GM21723 (cell line): ENCODE measurements around the gene FMNL1.
"Not testable (repeated sequence)": the region's sequence is repeated elsewhere in the genome, so short reads cannot be mapped to it uniquely, and the experiment has no call there.

Source experiments
- ATAC-seq: cut with Tn5 transposase; IDR thresholded peaks from one replicate; pipeline ENCODE4 v1.9.1; 2021; ENCODE audit warnings: mild to moderate bottlenecking, moderate library complexity; ENCODE audit not compliant: unreplicated experiment

FMNL1 gene

GRCh38 chr17:45233423-45233924, 11.8 kb downstream of the FMNL1 start:
- no peak for ATAC-seq

DNA sequence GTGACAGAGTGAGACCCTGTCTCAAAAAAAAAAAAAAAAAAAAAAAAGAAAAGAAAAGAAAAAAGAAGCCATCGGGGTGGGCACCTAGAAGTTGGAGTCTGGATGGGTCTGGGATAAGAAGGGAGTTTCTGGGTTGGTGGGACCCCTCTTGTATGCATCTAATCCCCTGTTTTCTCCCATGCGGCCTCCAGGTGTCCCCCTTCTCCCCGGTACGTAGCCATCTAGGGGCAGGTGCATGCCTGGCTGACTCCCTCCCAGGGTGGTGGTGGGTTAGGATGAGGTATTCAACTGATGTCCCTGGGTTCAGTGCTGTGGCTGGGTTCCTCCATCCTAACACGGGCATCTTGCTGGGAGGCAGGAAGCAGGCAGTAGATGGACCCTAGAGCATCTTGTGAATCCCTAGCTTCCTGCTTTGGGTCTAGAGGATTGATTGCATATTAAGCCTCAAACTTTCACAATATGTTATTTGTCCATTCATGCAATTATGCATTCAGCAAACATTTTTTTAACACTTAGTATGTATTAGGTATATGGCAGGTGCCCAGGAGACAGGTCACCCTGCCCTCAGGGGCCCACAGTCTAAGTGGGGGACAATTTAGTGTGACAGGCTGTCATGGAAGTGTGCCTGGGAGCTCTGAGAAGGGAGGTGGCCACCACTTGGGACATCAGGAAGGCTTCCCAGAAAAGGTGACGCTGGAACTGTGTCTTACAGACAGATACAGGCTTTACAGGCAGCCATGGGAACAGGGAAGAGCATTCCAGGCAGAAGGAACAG, 13.1 kb downstream of the FMNL1 start:
- no peak for ATAC-seq

DNA sequence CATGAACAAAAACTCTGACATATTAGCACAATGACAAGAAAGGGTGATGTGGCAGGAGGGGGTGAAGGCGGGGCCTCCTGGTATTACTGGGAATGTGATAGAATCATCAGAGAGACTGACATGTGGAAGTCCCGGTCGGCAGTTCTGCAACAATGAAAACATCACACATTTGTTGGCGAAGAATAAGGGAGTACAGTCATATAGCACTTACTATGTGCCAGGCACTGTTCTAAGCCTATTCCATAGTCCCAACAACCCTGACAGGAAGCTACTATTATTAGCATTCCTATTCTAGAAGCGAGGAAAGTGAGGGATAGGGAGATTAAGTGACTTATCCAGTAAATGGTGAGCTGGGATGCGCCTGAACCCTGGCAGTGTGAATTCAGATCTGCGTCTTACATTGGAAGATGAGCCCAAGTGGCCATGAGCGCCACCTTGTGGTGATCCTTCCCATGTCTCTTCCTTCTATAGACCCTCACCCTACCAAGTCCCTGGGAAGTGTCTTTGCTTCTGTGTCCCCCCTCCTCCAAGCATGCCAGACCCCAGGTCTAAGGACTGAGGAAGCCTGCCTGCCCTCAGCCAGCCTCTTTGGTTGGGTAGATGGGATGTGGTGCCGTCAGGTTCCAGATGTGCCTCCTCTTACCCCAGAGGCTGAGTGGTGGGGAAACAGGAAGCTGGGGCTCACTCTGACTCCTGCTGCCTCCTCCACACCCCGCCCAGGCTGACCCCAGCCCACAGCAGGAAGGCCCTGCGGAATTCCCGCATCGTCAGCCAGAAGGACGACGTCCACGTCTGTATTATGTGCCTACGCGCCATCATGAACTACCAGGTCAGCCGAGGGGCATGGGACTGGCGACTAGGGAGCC, 14.0 kb downstream of the FMNL1 start:
- no peak for ATAC-seq

GRCh38 chr17:45236282-45236606, 14.6 kb downstream of the FMNL1 start:
- ATAC-seq = no peak

DNA sequence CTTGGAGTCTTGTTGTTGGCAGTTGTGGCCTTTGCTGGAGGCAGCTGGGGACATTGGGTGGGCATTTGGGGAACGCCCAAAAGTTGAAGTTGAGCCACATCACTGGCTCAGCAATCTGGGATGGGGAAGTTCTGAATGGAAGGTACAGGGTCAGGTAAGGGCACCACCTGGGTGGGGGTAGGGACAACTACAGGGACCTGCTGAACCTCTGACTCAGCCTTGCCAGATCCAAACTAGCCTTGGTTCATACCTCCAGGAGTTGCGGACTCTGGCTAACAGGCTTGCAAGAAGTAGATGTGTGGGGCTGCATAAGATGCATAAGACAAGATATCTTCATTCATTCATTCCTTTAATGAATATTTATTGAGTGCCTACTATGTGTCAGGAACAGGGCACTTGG, 16.0 kb downstream of the FMNL1 start:
- ATAC-seq = no peak

DNA sequence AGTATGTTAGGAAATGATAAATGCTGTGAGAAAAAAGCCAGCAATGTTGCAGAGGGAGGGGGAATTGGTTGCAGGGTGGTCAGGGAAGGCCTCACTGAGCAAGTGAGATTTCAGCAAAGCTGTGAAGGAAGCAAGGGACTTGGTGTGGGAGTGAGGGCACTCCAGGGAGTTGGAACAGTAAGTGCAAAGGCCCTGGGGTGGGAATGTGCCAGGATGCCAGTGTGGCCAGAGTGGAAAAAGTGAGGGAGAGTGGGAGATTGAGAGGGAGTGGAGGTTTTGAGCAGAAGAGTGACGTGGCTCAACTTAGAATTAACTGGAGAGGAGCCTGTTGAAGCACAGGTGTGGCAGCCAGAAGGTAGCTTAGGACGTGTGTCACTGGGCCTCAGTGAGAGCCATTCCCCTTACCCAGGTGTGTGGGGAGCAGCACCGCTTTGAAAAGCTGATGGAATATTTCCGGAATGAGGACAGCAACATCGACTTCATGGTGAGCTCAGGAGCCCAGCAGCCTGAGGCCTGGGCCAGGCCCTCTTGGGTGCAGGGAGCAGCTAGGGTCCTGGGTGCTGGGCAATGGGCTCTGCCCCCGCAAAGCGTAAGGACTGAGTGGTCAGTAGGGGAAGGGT, 16.6 kb downstream of the FMNL1 start:
- no peak for ATAC-seq

- no peak for ATAC-seq
These were observed 19.2 kb downstream of the FMNL1 start for GRCh38 chr17:45240905-45241327.

DNA sequence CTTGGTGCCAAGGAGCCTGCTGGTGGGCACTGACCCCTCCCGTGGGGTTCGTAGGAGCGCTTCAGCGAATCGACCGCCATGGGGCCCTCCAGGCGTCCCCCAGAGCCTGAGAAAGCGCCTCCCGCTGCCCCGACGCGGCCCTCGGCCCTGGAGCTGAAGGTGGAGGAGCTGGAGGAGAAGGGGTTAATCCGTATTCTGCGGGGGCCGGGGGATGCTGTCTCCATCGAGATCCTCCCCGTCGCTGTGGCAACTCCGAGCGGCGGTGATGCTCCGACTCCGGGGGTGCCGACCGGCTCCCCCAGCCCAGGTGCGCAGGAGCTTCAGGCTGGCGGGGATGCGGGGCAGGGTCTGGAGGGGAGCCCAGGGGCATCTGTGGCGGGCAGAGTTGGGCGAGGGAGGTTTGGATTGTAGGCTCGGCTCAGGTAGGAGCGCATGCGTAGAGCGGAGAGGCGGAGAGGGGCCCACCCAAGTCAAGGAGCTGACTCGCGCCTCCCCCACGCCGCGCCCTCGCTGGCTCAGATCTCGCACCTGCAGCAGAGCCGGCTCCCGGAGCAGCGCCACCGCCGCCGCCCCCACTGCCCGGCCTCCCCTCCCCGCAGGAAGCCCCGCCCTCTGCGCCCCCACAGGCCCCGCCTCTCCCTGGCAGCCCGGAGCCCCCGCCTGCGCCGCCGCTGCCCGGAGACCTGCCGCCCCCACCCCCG, 19.8 kb downstream of the FMNL1 start:
- no peak for ATAC-seq

DNA sequence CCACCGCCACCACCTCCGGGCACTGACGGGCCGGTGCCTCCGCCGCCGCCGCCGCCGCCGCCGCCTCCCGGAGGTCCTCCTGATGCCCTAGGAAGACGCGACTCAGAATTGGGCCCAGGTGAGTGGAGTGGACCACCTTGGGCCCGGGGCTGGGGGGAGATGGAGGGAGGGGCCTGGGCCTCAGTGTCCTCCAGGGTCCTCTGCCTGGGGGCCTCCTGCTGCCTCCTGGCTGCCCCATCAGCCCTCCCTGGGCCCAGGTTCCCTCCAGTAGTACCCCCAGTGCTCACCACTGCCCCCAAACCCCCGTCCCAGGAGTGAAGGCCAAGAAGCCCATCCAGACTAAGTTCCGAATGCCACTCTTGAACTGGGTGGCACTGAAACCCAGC, 20.3 kb downstream of the FMNL1 start:
- ATAC-seq = no peak

DNA sequence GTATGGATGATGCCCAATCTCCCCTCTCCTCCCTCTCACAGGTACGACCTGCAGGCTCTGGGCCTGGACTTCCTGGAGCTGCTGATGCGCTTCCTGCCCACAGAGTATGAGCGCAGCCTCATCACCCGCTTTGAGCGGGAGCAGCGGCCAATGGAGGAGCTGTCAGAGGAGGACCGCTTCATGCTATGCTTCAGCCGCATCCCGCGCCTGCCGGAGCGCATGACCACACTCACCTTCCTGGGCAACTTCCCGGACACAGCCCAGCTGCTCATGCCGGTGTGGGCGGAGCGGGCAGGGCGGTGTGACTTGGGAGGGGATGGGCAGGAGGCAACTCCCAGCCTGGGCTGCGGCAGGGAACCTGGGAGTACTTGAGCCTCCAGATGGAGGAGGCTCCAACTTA, 22.1 kb downstream of the FMNL1 start:
- no peak for ATAC-seq

GRCh38 chr17:45244725-45245656, 23.3 kb downstream of the FMNL1 start:
- no peak for ATAC-seq

DNA sequence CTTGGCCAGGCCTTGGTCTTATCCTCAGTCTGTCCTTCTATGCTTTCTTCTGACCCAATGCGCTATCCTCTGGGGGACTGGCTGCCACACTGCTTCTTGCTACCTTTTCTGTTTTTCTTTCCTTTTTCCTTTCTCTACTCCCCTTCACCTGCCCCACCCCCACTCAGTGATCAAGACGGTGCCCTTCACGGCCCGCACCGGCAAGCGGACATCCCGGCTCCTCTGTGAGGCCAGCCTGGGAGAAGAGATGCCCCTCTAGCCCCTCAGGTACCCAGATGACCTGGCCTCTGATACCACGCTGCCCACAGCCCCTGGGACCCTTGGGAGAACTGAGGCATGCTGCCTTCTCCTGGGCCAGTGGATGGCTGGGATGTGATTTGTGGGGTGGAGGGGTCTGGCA, 24.7 kb downstream of the FMNL1 start:
- ATAC-seq = no peak

- no peak for ATAC-seq
These were observed 25.3 kb downstream of the FMNL1 start for GRCh38 chr17:45246861-45247428.

GRCh38 chr17:45247429-45248131, 25.9 kb downstream of the FMNL1 start:
- ATAC-seq = peak; percentile 77

DNA sequence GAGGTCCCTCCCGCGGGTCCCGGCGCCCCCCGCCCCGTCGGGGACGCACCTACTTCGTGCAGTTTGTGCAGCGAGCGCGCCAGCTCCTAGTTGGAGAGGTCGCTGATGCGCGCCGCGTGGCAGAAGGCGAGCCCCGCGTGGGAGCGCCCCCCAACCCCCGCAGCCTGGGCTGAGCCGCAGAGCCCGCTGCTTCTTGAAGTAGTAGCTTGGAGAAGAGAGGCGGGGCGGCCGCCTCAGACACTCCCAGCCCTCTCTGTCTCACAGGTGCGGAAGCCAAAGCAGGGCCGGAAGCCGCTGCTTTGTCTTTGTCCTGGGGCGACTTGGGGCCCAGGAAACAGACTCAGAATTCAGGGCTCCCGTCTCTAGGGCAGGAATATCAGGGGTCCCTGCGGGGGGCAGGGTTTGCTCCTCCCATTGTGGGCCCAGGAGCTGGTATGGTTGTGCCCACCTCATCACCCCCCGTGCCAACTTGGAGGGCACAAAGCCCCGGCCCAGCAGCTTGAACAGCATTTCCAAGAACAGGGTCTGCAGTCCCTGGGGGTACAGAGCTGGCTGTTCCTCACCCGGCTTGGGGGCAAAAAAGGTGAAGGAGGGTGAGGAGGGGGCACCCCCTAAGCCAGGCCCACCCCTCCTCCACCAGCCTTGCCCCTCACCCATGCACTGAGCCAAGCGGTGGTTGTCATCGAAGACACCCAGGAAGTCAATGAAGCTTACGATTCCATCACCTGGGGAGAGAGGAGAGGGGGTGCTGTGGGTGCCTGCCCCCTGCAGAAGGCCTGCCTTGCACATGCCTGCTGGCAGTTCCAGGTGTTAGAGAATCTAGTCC, 26.7 kb downstream of the FMNL1 start:
- ATAC-seq = peak; percentile 57

GRCh38 chr17:45251931-45252330, 30.2 kb downstream of the FMNL1 start:
- no peak for ATAC-seq

DNA sequence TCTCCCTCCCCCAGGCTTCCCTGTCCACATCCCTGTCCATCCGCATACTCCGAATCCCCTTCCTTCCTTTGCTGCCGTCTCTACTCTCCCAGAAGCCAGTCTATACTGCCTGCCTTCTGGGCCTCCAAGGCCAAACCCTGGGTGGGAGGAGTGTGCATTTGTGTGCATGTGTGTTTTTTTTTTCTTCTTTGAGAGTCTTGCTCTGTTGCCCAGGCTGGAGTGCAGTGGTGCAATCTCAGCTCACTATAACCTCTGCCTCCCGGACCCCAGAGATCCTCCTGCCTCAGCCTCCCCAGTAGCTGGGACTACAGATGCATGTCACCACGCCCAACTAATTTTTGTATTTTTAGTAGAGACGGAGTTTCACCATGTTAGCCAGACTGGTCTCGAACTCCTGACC, 31.6 kb downstream of the FMNL1 start:
- ATAC-seq = not testable (repeated sequence)

- no peak for ATAC-seq
These were observed 32.2 kb downstream of the FMNL1 start for GRCh38 chr17:45253879-45254278.
